HPDE6-E6E7 (cell line): ENCODE results near the gene MAP9.
A peak's percentile ranks its signal among the peaks of the same experiment; 100 is the strongest.
"Not testable (repeated sequence)": the region's sequence is repeated elsewhere in the genome, so short reads cannot be mapped to it uniquely, and the experiment has no call there.

Experiments
- DNase-seq: peaks from one replicate; pipeline ENCODE4 v3.0.0; 2011; ENCODE audit warnings: missing footprints; ENCODE audit errors: extremely low spot score

The MAP9 gene

GRCh38 chr4:155342142-155342541 lies 34.6 kb downstream of the MAP9 start:
- DNase-seq, result peak; percentile 23

GRCh38 chr4:155339999-155340398 lies 36.8 kb downstream of the MAP9 start:
- no peak for DNase-seq

GRCh38 chr4:155339588-155339987 lies 37.2 kb downstream of the MAP9 start:
- DNase-seq, result no peak

- no peak for DNase-seq
Observed at GRCh38 chr4:155338196-155338595, 38.6 kb downstream of the MAP9 start.

- no peak for DNase-seq
Observed at GRCh38 chr4:155336242-155336641, 40.5 kb downstream of the MAP9 start.

- DNase-seq, result no peak
Observed at GRCh38 chr4:155331478-155331877, 45.3 kb downstream of the MAP9 start.

- DNase-seq, result no peak
Observed at GRCh38 chr4:155322782-155323181, 54.0 kb downstream of the MAP9 start.

DNA sequence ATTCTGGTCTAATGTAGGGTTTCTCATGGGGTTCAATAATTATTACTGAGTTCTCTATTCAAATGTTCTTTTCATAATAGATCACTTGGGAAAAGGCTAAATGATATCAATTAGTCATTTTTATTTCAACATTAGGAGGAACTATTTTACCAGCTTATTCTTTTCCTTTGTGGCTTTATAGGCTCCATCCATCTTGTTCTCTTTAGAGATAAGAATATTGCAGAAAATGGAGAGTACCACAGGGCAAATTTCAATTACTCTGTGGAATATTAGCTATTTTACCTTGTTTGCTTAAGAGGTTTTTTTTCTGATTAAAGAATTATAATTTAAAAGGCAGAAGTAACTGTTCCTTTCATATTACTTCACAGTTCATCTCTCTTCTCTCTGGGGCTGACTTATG lies 55.8 kb downstream of the MAP9 start:
- no peak for DNase-seq

- DNase-seq, result no peak
Observed at GRCh38 chr4:155319516-155319915, 57.2 kb downstream of the MAP9 start.

DNA sequence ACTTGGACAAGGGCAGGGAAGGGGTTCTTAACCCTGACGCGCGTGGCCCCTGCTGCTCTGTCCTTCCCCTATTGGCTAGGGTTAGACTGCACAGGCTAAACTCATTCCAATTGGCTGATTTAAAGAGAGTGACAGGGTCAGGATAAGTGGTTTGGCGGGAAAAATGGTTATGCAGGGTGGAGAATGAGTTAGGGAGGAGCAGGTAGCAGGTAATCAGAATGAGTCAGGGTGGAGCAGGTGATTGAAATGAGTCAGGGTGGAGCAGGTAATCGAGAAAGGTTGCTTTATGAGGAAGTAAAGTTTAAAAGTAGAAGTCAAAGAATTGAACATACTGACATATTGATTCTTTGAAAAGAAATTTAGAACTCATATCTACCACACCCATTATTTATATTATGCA lies 64.7 kb downstream of the MAP9 start:
- DNase-seq, result not testable (repeated sequence)

GRCh38 chr4:155307731-155308277 lies 69.0 kb downstream of the MAP9 start:
- no peak for DNase-seq

- no peak for DNase-seq
Observed at GRCh38 chr4:155305619-155306018, 71.1 kb downstream of the MAP9 start.

DNA sequence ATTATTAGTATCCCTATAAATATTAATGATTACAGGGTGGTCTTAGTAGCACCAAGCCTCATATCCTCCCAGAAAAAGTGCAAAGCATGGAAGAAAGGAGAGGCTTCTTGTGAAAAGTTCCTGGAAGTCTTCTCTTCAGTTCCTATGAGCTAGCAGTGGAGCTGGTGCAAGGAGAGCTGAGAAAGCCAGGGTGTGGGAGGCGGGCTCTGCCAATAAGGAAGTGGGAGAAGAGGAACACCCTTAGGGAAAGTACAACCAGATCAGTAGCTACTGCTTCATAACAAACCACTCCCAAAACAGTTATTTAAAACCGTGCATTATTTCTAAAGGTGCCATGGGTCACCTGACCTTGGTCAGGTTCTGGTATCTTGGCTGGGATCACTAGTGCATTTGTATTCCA lies 72.4 kb downstream of the MAP9 start:
- DNase-seq, result peak; percentile 17

DNA sequence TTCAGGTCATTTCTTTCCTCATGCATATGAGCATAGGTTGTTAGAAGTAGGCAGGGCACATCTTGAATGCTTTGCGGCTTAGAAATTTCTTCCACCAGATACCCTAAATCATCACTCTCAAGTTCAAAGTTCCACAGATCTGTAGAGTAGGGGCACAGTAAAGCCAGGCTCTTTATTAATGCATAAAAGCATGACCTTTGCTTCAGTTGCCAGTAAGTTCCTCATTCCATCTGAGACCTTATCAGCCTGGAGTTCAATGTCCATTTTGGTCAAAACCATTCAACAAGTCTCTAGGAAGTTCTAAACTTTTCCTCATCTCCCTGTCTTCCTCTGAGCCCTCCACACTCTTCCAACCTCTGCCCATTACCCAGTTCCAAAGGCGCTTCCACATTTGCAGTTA lies 77.7 kb downstream of the MAP9 start:
- DNase-seq, result no peak
